CD4-positive, alpha-beta T cell treated with Interleukin-17A for 4 hours (primary cell): ENCODE data around the gene NLE1.
A peak's percentile ranks its signal among the peaks of the same experiment; 100 is the strongest.
"Not testable (repeated sequence)": the region's sequence is repeated elsewhere in the genome, so short reads cannot be mapped to it uniquely, and the experiment has no call there.

ENCODE experiments used
- DNase-seq: peaks from one replicate; pipeline ENCODE4 v3.0.0-alpha.2; 2020; ENCODE audit warnings: mixed read lengths

Gene NLE1

GRCh38 chr17:35141681-35142466 is at the start of gene NLE1:
NLE1 (minus strand) TSS chr17:35142303; CDS start chr17:35142275, 28 bp downstream.
- DNase-seq: peak; percentile 89

- no peak for DNase-seq
These were observed 49.0 kb upstream of the NLE1 start for GRCh38 chr17:35191001-35191695.

- DNase-seq: no peak
These were observed 47.2 kb upstream of the NLE1 start for GRCh38 chr17:35189291-35189690.

GRCh38 chr17:35188111-35188510 is 46.0 kb upstream of the NLE1 start:
- DNase-seq: peak; percentile 33

GRCh38 chr17:35187481-35187880 is 45.4 kb upstream of the NLE1 start:
- no peak for DNase-seq

GRCh38 chr17:35185849-35186248 is 43.7 kb upstream of the NLE1 start:
- DNase-seq: no peak

- no peak for DNase-seq
These were observed 42.2 kb upstream of the NLE1 start for GRCh38 chr17:35184274-35184673.

- no peak for DNase-seq
These were observed 41.2 kb upstream of the NLE1 start for GRCh38 chr17:35183332-35183731.

- not testable (repeated sequence) for DNase-seq
These were observed 37.3 kb upstream of the NLE1 start for GRCh38 chr17:35179379-35179778.

GRCh38 chr17:35176897-35177296 is 34.8 kb upstream of the NLE1 start:
- no peak for DNase-seq

GRCh38 chr17:35175638-35176415 is 33.7 kb upstream of the NLE1 start:
- no peak for DNase-seq

GRCh38 chr17:35174835-35175334 is 32.8 kb upstream of the NLE1 start:
- DNase-seq: no peak

GRCh38 chr17:35172321-35172720 is 30.2 kb upstream of the NLE1 start:
- not testable (repeated sequence) for DNase-seq

- DNase-seq: no peak
These were observed 29.7 kb upstream of the NLE1 start for GRCh38 chr17:35171834-35172233.

- DNase-seq: peak; percentile 41
These were observed 29.1 kb upstream of the NLE1 start for GRCh38 chr17:35170968-35171771.

GRCh38 chr17:35169835-35170363 is 27.8 kb upstream of the NLE1 start:
- DNase-seq: no peak

- DNase-seq: no peak
These were observed 25.6 kb upstream of the NLE1 start for GRCh38 chr17:35167666-35168065.

- DNase-seq: no peak
These were observed 24.9 kb upstream of the NLE1 start for GRCh38 chr17:35167046-35167445.

GRCh38 chr17:35166526-35166925 is 24.4 kb upstream of the NLE1 start:
- no peak for DNase-seq

- no peak for DNase-seq
These were observed 22.6 kb upstream of the NLE1 start for GRCh38 chr17:35164716-35165115.

GRCh38 chr17:35163886-35164285 is 21.8 kb upstream of the NLE1 start:
- no peak for DNase-seq

GRCh38 chr17:35162755-35163154 is 20.7 kb upstream of the NLE1 start:
- DNase-seq: no peak
